ENCODE data around the gene SSH2.

DNA sequence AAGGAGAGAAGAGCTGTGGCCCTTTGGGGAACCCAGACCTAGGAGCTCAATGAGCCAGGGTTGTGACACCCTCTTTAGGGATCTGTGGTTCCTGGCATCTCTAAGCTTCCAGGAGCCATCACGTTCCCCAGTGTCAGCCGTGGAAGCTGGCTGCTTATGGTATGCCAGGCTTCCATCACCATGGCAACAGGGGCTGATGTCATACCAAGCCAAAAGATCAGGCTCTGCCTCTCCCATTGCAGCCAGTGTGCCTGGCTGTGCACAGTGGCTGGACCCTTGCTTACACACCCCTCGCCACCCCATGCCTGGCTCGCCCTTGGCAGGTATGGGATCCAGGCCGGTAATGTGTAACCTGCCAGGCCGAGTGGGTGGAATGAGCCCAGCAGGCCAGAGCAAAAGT lies 91.1 kb downstream of the SSH2 start:
- TF ChIP-seq, protein P1, sequence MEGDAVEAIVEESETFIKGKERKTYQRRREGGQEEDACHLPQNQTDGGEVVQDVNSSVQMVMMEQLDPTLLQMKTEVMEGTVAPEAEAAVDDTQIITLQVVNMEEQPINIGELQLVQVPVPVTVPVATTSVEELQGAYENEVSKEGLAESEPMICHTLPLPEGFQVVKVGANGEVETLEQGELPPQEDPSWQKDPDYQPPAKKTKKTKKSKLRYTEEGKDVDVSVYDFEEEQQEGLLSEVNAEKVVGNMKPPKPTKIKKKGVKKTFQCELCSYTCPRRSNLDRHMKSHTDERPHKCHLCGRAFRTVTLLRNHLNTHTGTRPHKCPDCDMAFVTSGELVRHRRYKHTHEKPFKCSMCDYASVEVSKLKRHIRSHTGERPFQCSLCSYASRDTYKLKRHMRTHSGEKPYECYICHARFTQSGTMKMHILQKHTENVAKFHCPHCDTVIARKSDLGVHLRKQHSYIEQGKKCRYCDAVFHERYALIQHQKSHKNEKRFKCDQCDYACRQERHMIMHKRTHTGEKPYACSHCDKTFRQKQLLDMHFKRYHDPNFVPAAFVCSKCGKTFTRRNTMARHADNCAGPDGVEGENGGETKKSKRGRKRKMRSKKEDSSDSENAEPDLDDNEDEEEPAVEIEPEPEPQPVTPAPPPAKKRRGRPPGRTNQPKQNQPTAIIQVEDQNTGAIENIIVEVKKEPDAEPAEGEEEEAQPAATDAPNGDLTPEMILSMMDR (IDR thresholded peaks at IDR 0.05): no peak
- no peak for TF ChIP-seq EP300 (IDR thresholded peaks at IDR 0.05)
